ENCODE results near the gene DPP7.

The DPP7 gene

DNA sequence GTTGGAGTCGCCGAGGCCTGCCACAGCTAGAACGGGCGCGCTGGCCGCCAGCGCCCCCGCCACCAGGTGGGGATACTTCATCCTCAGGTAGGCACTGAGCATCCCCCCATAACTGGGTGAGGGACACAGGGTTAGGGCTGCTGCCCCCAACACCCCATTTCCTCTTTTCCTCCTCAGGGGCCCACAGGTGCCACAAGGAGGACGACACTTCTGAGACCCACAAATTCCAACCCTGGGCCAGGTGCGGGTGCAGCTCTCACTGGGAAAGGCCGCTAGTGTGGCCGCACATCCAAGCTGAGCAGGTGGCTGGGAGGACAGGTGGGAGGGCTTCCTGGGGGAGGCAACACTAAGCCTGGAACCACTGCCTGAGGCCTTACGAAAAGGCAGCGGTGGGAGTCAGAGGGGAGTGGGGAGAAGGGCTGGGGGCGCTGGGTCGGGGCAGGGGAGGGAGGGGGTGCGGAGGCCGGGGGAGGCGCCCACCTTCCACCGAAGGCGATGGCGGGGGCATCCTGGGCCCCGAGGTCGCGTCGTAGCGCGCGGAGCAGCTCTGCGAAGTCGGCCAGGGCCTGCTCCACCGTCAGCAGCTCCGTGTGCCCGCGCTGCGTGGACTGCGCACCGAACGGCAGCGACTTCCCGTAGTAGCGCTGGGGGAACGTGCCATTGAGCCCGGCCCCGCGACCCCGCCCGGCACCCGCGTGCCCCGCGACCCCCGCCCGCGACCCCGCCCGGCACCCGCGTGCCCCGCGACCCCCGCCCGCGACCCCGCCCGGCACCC lies 961 bp downstream of the DPP7 start:
- no peak for DNase-seq (ENCODE audit: low spot score)
- H2BK5ac ChIP-seq (ENCODE audit: low read length) = peak overlapping the region; percentile 53
- H3K23ac ChIP-seq (ENCODE audit: low read depth, low read length, poor library complexity) = peak overlapping the region; percentile 80
- no peak overlapping the region for H4K8ac ChIP-seq (ENCODE audit: low read depth, low read length)
- no peak overlapping the region for H2BK12ac ChIP-seq (ENCODE audit: low read length)
- H3K9me3 ChIP-seq (replicated peaks in 1 of 2; ENCODE audit: control insufficient read depth in 2 of 2, insufficient read depth in 1 of 2, low read depth in 1 of 2, low read length in 2 of 2) = no peaks in the 10 kb centered on the region
- peak overlapping the region; percentile 37 for H2BK15ac ChIP-seq (ENCODE audit: low read length)
- no peak overlapping the region for H2BK120ac ChIP-seq (ENCODE audit: low read depth, low read length)
- H2AK5ac ChIP-seq (ENCODE audit: low read depth, low read length) = peak overlapping the region; percentile 63
- H3K27ac ChIP-seq (replicated peaks; ENCODE audit: low read length) = no peak overlapping the region
- no peak overlapping the region for H3K18ac ChIP-seq (ENCODE audit: low read length)
- H3K4me1 ChIP-seq (ENCODE audit: control insufficient read depth in 2 of 2, insufficient read depth in 1 of 2, low read depth in 1 of 2, low read length in 2 of 2) = peaks cover 0 to 14% of the 10 kb centered on the region in 2 donors
- peaks cover 8 to 12% of the 10 kb centered on the region in 2 donors for H3K36me3 ChIP-seq (replicated peaks in 1 of 2; ENCODE audit: control insufficient read depth in 2 of 2, insufficient read depth in 2 of 2, low read length in 2 of 2)
- H3K4me3 ChIP-seq (ENCODE audit: low read length in 2 of 2) = no peak overlapping the region
- peaks cover 0 to 34% (median 5%) of the 10 kb centered on the region in 3 experiments for H3K27me3 ChIP-seq (ENCODE audit: control insufficient read depth in 3 of 3, insufficient read depth in 3 of 3, low read depth in 1 of 3, low read length in 3 of 3)
- no peak overlapping the region for H2AFZ ChIP-seq (ENCODE audit: low read length)
- WGBS, 2 donors (ENCODE audit: extremely low coverage in 2 of 2, insufficient read length in 2 of 2, insufficient replicate concordance in 1 of 2) = no CpG with 5 or more reads among the region's 66 CpGs
- H3K4me2 ChIP-seq (ENCODE audit: insufficient read depth, low read length, poor library complexity, severe bottlenecking) = peak overlapping the region; percentile 25
- H3K79me1 ChIP-seq (ENCODE audit: low read depth, low read length) = no peaks in the 10 kb centered on the region
- no peak overlapping the region for H3K14ac ChIP-seq (ENCODE audit: low read length)
- H3K9ac ChIP-seq (ENCODE audit: low read depth, low read length, poor library complexity) = no peak overlapping the region
- H3K4ac ChIP-seq (ENCODE audit: low read length) = no peak overlapping the region
- no peak overlapping the region for H4K91ac ChIP-seq (ENCODE audit: low read depth, low read length, poor library complexity)

DNA sequence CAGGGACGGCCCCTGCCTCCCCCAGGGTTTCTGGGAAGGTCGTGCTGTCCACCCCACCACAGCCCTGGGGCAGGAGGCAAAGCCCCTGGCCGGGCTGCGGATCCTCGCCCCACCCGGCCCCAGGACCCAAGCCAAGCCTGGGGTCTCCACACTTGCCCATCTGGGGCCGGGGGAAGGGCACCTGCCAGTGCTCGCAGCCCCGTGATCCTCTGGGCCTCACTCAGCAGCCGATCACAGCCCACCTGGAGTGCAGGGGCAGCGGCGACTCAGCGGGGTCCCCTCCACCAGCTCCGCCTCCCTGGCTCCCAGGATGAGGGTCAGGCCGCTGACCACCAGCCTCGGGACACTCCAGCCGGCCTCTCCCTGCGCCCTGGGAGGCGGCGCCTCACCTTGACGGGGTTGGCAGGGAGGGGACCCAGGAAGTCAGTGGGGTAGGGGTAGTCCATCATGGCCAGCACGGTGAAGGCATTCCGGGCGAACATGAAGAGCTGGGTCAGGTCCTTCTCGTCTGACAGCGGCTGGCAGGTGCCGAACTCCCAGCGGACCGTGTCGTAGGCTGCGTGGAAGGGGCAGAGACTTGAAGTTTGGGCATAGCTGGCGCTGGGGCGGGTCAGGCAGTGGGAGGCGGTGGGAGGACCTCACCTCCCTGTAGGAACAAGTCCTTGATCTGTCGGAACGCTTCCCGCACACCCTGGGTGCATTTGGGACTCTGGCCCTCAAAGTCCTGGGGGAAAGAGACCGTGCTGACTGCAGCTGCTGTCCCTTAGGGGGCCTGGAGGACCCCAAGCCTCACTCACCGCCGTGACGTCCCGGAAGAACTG lies 1.8 kb downstream of the DPP7 start:
- no peak overlapping the region for H3K14ac ChIP-seq (ENCODE audit: low read length)
- no peak overlapping the region for H4K91ac ChIP-seq (ENCODE audit: low read depth, low read length, poor library complexity)
- H3K9ac ChIP-seq (ENCODE audit: low read depth, low read length, poor library complexity) = peak overlapping the region; percentile 60
- no peak overlapping the region for H3K27ac ChIP-seq (replicated peaks; ENCODE audit: low read length)
- peaks cover 0 to 34% (median 5%) of the 10 kb centered on the region in 3 experiments for H3K27me3 ChIP-seq (ENCODE audit: control insufficient read depth in 3 of 3, insufficient read depth in 3 of 3, low read depth in 1 of 3, low read length in 3 of 3)
- peaks cover 0 to 14% of the 10 kb centered on the region in 2 donors for H3K4me1 ChIP-seq (ENCODE audit: control insufficient read depth in 2 of 2, insufficient read depth in 1 of 2, low read depth in 1 of 2, low read length in 2 of 2)
- peaks cover 13 to 20% of the 10 kb centered on the region in 2 donors for H3K36me3 ChIP-seq (replicated peaks in 1 of 2; ENCODE audit: control insufficient read depth in 2 of 2, insufficient read depth in 2 of 2, low read length in 2 of 2)
- H3K4me3 ChIP-seq (ENCODE audit: low read length in 2 of 2) = no peak overlapping the region
- DNase-seq (ENCODE audit: low spot score) = no peak
- H2AFZ ChIP-seq (ENCODE audit: low read length) = no peak overlapping the region
- H2BK5ac ChIP-seq (ENCODE audit: low read length) = peak overlapping the region; percentile 53
- H3K4me2 ChIP-seq (ENCODE audit: insufficient read depth, low read length, poor library complexity, severe bottlenecking) = no peak overlapping the region
- peak overlapping the region; percentile 43 for H3K23ac ChIP-seq (ENCODE audit: low read depth, low read length, poor library complexity)
- H4K8ac ChIP-seq (ENCODE audit: low read depth, low read length) = no peak overlapping the region
- no peaks in the 10 kb centered on the region for H3K9me3 ChIP-seq (replicated peaks in 1 of 2; ENCODE audit: control insufficient read depth in 2 of 2, insufficient read depth in 1 of 2, low read depth in 1 of 2, low read length in 2 of 2)
- no peaks in the 10 kb centered on the region for H3K79me1 ChIP-seq (ENCODE audit: low read depth, low read length)
- H2BK12ac ChIP-seq (ENCODE audit: low read length) = peak overlapping the region; percentile 84
- no CpG with 5 or more reads among the region's 42 CpGs for WGBS, 2 donors (ENCODE audit: extremely low coverage in 2 of 2, insufficient read length in 2 of 2, insufficient replicate concordance in 1 of 2)
- H2BK120ac ChIP-seq (ENCODE audit: low read depth, low read length) = no peak overlapping the region
- H3K4ac ChIP-seq (ENCODE audit: low read length) = no peak overlapping the region
- no peak overlapping the region for H2AK5ac ChIP-seq (ENCODE audit: low read depth, low read length)
- H3K18ac ChIP-seq (ENCODE audit: low read length) = no peak overlapping the region
- no peak overlapping the region for H2BK15ac ChIP-seq (ENCODE audit: low read length)

DNA sequence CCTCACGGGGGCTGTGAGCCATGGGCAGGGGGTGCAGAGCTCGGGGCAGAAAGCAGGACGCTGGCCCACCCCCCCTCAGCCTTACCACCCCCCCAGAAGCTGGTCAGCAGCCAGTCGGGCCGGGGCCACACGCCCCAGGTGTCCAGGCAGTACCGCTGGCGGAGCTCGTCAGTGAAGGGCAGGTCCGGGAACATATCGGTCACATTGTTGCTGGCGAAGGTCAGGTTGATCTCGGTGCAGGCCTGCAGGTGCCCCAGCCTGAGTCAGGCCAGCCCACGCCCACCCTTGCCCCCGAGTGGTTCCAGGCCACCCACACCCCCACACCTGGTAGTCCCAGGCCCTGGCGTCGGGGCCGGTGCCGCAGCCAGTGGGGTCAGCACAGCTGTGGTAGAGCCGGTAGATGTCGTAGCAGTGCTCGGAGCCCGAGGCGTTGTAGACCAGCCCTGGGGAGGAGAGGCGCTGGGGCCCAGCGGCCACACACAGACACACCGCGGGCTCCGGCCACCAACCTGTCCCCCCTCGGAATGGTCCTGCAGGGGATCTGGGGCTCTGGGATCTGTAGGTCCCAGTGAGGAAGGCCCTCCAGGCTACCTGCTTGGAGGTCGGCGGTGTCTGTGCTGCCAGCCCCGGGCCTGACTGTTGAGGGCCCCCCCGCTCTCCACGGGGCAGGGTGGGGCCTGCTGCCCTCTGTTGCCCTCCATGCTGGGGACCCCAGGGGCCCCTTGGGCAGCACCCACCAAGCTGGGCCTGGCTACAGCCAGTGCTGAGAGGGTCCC lies 2.6 kb downstream of the DPP7 start:
- H3K79me1 ChIP-seq (ENCODE audit: low read depth, low read length) = no peaks in the 10 kb centered on the region
- H4K8ac ChIP-seq (ENCODE audit: low read depth, low read length) = peak overlapping the region; percentile 43
- no peak overlapping the region for H4K91ac ChIP-seq (ENCODE audit: low read depth, low read length, poor library complexity)
- H3K4ac ChIP-seq (ENCODE audit: low read length) = no peak overlapping the region
- H2BK5ac ChIP-seq (ENCODE audit: low read length) = no peak overlapping the region
- H3K4me3 ChIP-seq (ENCODE audit: low read length in 2 of 2) = no peak overlapping the region
- peak overlapping the region; percentile 22 for H2BK12ac ChIP-seq (ENCODE audit: low read length)
- H3K23ac ChIP-seq (ENCODE audit: low read depth, low read length, poor library complexity) = no peak overlapping the region
- H3K27ac ChIP-seq (replicated peaks; ENCODE audit: low read length) = no peak overlapping the region
- no peak overlapping the region for H3K18ac ChIP-seq (ENCODE audit: low read length)
- H2AK5ac ChIP-seq (ENCODE audit: low read depth, low read length) = no peak overlapping the region
- H3K36me3 ChIP-seq (replicated peaks in 1 of 2; ENCODE audit: control insufficient read depth in 2 of 2, insufficient read depth in 2 of 2, low read length in 2 of 2) = peaks cover 15 to 28% of the 10 kb centered on the region in 2 donors
- no peak for DNase-seq (ENCODE audit: low spot score)
- no peaks in the 10 kb centered on the region for H3K9me3 ChIP-seq (replicated peaks in 1 of 2; ENCODE audit: control insufficient read depth in 2 of 2, insufficient read depth in 1 of 2, low read depth in 1 of 2, low read length in 2 of 2)
- H2BK15ac ChIP-seq (ENCODE audit: low read length) = no peak overlapping the region
- H2BK120ac ChIP-seq (ENCODE audit: low read depth, low read length) = no peak overlapping the region
- H3K27me3 ChIP-seq (ENCODE audit: control insufficient read depth in 3 of 3, insufficient read depth in 3 of 3, low read depth in 1 of 3, low read length in 3 of 3) = peaks cover 0 to 34% (median 5%) of the 10 kb centered on the region in 3 experiments
- H3K14ac ChIP-seq (ENCODE audit: low read length) = no peak overlapping the region
- no peak overlapping the region for H3K4me2 ChIP-seq (ENCODE audit: insufficient read depth, low read length, poor library complexity, severe bottlenecking)
- H3K4me1 ChIP-seq (ENCODE audit: control insufficient read depth in 2 of 2, insufficient read depth in 1 of 2, low read depth in 1 of 2, low read length in 2 of 2) = peaks cover 0 to 12% of the 10 kb centered on the region in 2 donors
- H3K9ac ChIP-seq (ENCODE audit: low read depth, low read length, poor library complexity) = no peak overlapping the region
- no CpG with 5 or more reads among the region's 35 CpGs for WGBS, 2 donors (ENCODE audit: extremely low coverage in 2 of 2, insufficient read length in 2 of 2, insufficient replicate concordance in 1 of 2)
- H2AFZ ChIP-seq (ENCODE audit: low read length) = no peak overlapping the region
